ENCODE data around the gene SOBP. TPM values are rescaled to one million over a fixed set of nuclear protein-coding genes. Genes with fewer than 3 reads are reported as not detected.

The SOBP gene
- total and polyA plus RNA-seq, 4 donors = 8.2 to 20.2 (median 13.8) TPM

GRCh38 chr6:107571354-107571753 is 81.4 kb downstream of the SOBP start:
- intact Hi-C loops (cut with DNase I) = no loop called here
- 94% methylated on average over 9 of the region's 9 CpGs for WGBS, 2 donors
- H3K4me1 ChIP-seq (ENCODE audit: control insufficient read depth in 1 of 2, insufficient read depth in 2 of 2, low read length in 2 of 2) = no peaks in the 10 kb centered on the region
- DNase-seq (no peak), ATAC-seq (ENCODE audit: low FRiP score) (no peak)
- no peak overlapping the region for H3K27ac ChIP-seq (ENCODE audit: low read depth in 1 of 2, low read length in 2 of 2)
- no peaks in the 10 kb centered on the region for H3K27me3 ChIP-seq (ENCODE audit: control insufficient read depth in 1 of 2, insufficient read depth in 2 of 2, low read length in 1 of 2)
- H3K36me3 ChIP-seq (ENCODE audit: control insufficient read depth in 1 of 2, insufficient read depth in 2 of 2, low read length in 1 of 2) = no peaks in the 10 kb centered on the region
- no peaks in the 10 kb centered on the region for H3K9me3 ChIP-seq (ENCODE audit: control insufficient read depth, low read length)
- H3K4me3 ChIP-seq (ENCODE audit: low read length in 2 of 2) = no peak overlapping the region

DNA sequence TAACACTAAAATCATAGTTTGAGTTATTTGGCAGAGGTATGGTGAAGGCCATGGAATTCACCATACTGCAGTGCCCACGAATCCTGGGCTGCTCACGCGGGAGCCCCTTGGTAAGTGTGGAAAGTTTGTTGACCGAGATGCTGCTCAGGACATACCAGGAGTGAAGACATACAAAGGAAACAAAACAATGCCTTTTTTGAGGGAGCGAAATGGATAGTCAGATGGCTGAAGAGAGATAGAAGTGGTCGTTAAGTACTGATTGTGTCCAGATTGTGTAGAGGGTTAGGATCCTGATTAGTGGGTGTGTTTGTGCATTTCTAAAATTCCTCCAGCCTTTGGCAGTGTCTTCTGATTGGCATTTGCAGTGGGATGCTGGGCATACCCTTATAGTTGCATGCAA is 83.0 kb downstream of the SOBP start:
- no peaks in the 10 kb centered on the region for H3K36me3 ChIP-seq (ENCODE audit: control insufficient read depth in 1 of 2, insufficient read depth in 2 of 2, low read length in 1 of 2)
- ATAC-seq (ENCODE audit: low FRiP score) = no peak
- no peaks in the 10 kb centered on the region for H3K27me3 ChIP-seq (ENCODE audit: control insufficient read depth in 1 of 2, insufficient read depth in 2 of 2, low read length in 1 of 2)
- DNase-seq = no peak
- H3K4me3 ChIP-seq (ENCODE audit: low read length in 2 of 2) = no peak overlapping the region
- no peaks in the 10 kb centered on the region for H3K9me3 ChIP-seq (ENCODE audit: control insufficient read depth, low read length)
- no peak overlapping the region for H3K27ac ChIP-seq (ENCODE audit: low read depth in 1 of 2, low read length in 2 of 2)
- WGBS, 2 donors = 87 to 88% methylated on average over 6 of the region's 6 CpGs
- H3K4me1 ChIP-seq (ENCODE audit: control insufficient read depth in 1 of 2, insufficient read depth in 2 of 2, low read length in 2 of 2) = no peaks in the 10 kb centered on the region
- intact Hi-C loops (cut with DNase I) = no loop called here

GRCh38 chr6:107574856-107575255 is 84.9 kb downstream of the SOBP start:
- ATAC-seq (ENCODE audit: low FRiP score) (no peak), DNase-seq (no peak)
- Histone ChIP-seq H3K4me3 (ENCODE audit: low read length in 2 of 2) (no peak overlapping the region), H3K36me3 (ENCODE audit: control insufficient read depth in 1 of 2, insufficient read depth in 2 of 2, low read length in 1 of 2) (peaks cover 0 to 3% of the 10 kb centered on the region in 2 donors), H3K27ac (ENCODE audit: low read depth in 1 of 2, low read length in 2 of 2) (no peak overlapping the region), H3K9me3 (ENCODE audit: control insufficient read depth, low read length) (no peaks in the 10 kb centered on the region), H3K27me3 (ENCODE audit: control insufficient read depth in 1 of 2, insufficient read depth in 2 of 2, low read length in 1 of 2) (no peaks in the 10 kb centered on the region), H3K4me1 (ENCODE audit: control insufficient read depth in 1 of 2, insufficient read depth in 2 of 2, low read length in 2 of 2) (no peaks in the 10 kb centered on the region)
- WGBS, 2 donors = 96 to 97% methylated on average over 6 of the region's 6 CpGs
- intact Hi-C loops (cut with DNase I) = no loop called here

- no peaks in the 10 kb centered on the region for H3K9me3 ChIP-seq (ENCODE audit: control insufficient read depth, low read length)
- intact Hi-C loops (cut with DNase I) = no loop called here
- ATAC-seq (ENCODE audit: low FRiP score) = no peak
- peaks cover 0 to 3% of the 10 kb centered on the region in 2 donors for H3K36me3 ChIP-seq (ENCODE audit: control insufficient read depth in 1 of 2, insufficient read depth in 2 of 2, low read length in 1 of 2)
- H3K4me3 ChIP-seq (ENCODE audit: low read length in 2 of 2) = no peak overlapping the region
- no peak overlapping the region for H3K27ac ChIP-seq (ENCODE audit: low read depth in 1 of 2, low read length in 2 of 2)
- no peak for DNase-seq
- H3K27me3 ChIP-seq (ENCODE audit: control insufficient read depth in 1 of 2, insufficient read depth in 2 of 2, low read length in 1 of 2) = no peaks in the 10 kb centered on the region
- WGBS, 2 donors = 90 to 92% methylated on average over 3 of the region's 3 CpGs
- no peaks in the 10 kb centered on the region for H3K4me1 ChIP-seq (ENCODE audit: control insufficient read depth in 1 of 2, insufficient read depth in 2 of 2, low read length in 2 of 2)
These were observed 86.9 kb downstream of the SOBP start for GRCh38 chr6:107576852-107577251.

GRCh38 chr6:107578642-107579341 is 88.9 kb downstream of the SOBP start:
- 80 to 85% methylated on average over 6 of the region's 6 CpGs for WGBS, 2 donors
- Histone ChIP-seq H3K27ac (ENCODE audit: low read depth in 1 of 2, low read length in 2 of 2) (no peak overlapping the region), H3K27me3 (ENCODE audit: control insufficient read depth in 1 of 2, insufficient read depth in 2 of 2, low read length in 1 of 2) (no peaks in the 10 kb centered on the region), H3K4me3 (ENCODE audit: low read length in 2 of 2) (no peak overlapping the region), H3K9me3 (ENCODE audit: control insufficient read depth, low read length) (no peaks in the 10 kb centered on the region), H3K36me3 (ENCODE audit: control insufficient read depth in 1 of 2, insufficient read depth in 2 of 2, low read length in 1 of 2) (peaks cover 0 to 3% of the 10 kb centered on the region in 2 donors), H3K4me1 (ENCODE audit: control insufficient read depth in 1 of 2, insufficient read depth in 2 of 2, low read length in 2 of 2) (no peaks in the 10 kb centered on the region)
- intact Hi-C loops (cut with DNase I) = no loop called here
- DNase-seq (no peak), ATAC-seq (ENCODE audit: low FRiP score) (no peak)

- WGBS, 2 donors = 86 to 89% methylated on average over 6 of the region's 6 CpGs
- intact Hi-C loops (cut with DNase I) = no loop called here
- DNase-seq = no peak
- no peak overlapping the region for H3K4me3 ChIP-seq (ENCODE audit: low read length in 2 of 2)
- H3K9me3 ChIP-seq (ENCODE audit: control insufficient read depth, low read length) = no peaks in the 10 kb centered on the region
- no peaks in the 10 kb centered on the region for H3K4me1 ChIP-seq (ENCODE audit: control insufficient read depth in 1 of 2, insufficient read depth in 2 of 2, low read length in 2 of 2)
- H3K27me3 ChIP-seq (ENCODE audit: control insufficient read depth in 1 of 2, insufficient read depth in 2 of 2, low read length in 1 of 2) = no peaks in the 10 kb centered on the region
- no peak overlapping the region for H3K27ac ChIP-seq (ENCODE audit: low read depth in 1 of 2, low read length in 2 of 2)
- no peak for ATAC-seq (ENCODE audit: low FRiP score)
- peaks cover 0 to 3% of the 10 kb centered on the region in 2 donors for H3K36me3 ChIP-seq (ENCODE audit: control insufficient read depth in 1 of 2, insufficient read depth in 2 of 2, low read length in 1 of 2)
These were observed 89.6 kb downstream of the SOBP start for GRCh38 chr6:107579456-107580056.

DNA sequence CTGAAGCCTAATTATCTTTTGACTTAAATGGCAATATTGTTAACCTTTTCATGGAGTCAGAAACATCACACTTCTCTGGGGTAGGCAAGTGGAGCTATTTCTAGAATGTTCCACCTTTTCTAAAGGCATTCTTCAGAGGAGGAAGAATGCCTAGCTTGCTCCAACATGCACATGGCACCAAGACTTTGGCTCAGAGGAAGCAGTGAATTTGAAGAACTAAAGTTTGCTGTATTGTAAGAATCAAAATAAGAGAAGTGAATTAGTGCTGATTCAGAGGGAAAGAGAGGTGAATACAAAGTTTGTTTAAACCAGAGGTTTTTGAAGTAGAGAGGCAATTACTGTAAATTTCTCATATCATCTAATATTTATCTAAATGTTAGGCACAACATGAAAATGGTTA is 92.2 kb downstream of the SOBP start:
- no peaks in the 10 kb centered on the region for H3K4me1 ChIP-seq (ENCODE audit: control insufficient read depth in 1 of 2, insufficient read depth in 2 of 2, low read length in 2 of 2)
- H3K27me3 ChIP-seq (ENCODE audit: control insufficient read depth in 1 of 2, insufficient read depth in 2 of 2, low read length in 1 of 2) = no peaks in the 10 kb centered on the region
- intact Hi-C loops (cut with DNase I) = no loop called here
- H3K9me3 ChIP-seq (ENCODE audit: control insufficient read depth, low read length) = no peaks in the 10 kb centered on the region
- no peak for DNase-seq
- H3K36me3 ChIP-seq (ENCODE audit: control insufficient read depth in 1 of 2, insufficient read depth in 2 of 2, low read length in 1 of 2) = peaks cover 0 to 3% of the 10 kb centered on the region in 2 donors
- no peak overlapping the region for H3K4me3 ChIP-seq (ENCODE audit: low read length in 2 of 2)
- no peak overlapping the region for H3K27ac ChIP-seq (ENCODE audit: low read depth in 1 of 2, low read length in 2 of 2)
- no peak for ATAC-seq (ENCODE audit: low FRiP score)

DNA sequence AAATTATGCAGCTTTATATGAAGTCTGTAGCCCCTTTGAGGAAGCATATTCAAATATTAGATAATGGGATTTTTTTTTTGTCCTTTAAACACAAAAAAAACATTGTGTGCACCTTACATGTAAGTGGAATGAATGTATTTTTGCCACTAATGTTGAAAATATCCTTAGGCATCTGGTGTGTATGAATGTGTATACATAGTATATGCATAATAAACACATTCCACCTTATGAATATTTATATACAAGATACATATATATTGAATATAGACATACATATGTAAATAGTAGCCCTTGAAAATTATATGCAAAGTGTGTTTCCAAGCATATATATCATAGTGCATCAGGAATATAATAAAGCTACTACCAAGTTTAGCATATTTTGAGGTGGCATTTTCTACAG is 94.8 kb downstream of the SOBP start:
- no peak overlapping the region for H3K4me3 ChIP-seq (ENCODE audit: low read length in 2 of 2)
- no peaks in the 10 kb centered on the region for H3K27me3 ChIP-seq (ENCODE audit: control insufficient read depth in 1 of 2, insufficient read depth in 2 of 2, low read length in 1 of 2)
- intact Hi-C loops (cut with DNase I) = no loop called here
- H3K9me3 ChIP-seq (ENCODE audit: control insufficient read depth, low read length) = no peaks in the 10 kb centered on the region
- H3K36me3 ChIP-seq (ENCODE audit: control insufficient read depth in 1 of 2, insufficient read depth in 2 of 2, low read length in 1 of 2) = no peaks in the 10 kb centered on the region
- H3K27ac ChIP-seq (ENCODE audit: low read depth in 1 of 2, low read length in 2 of 2) = no peak overlapping the region
- DNase-seq = no peak
- no peaks in the 10 kb centered on the region for H3K4me1 ChIP-seq (ENCODE audit: control insufficient read depth in 1 of 2, insufficient read depth in 2 of 2, low read length in 2 of 2)
- no peak for ATAC-seq (ENCODE audit: low FRiP score)

- Histone ChIP-seq H3K27ac (ENCODE audit: low read depth in 1 of 2, low read length in 2 of 2) (no peak overlapping the region), H3K9me3 (ENCODE audit: control insufficient read depth, low read length) (no peaks in the 10 kb centered on the region), H3K4me1 (ENCODE audit: control insufficient read depth in 1 of 2, insufficient read depth in 2 of 2, low read length in 2 of 2) (no peaks in the 10 kb centered on the region), H3K4me3 (ENCODE audit: low read length in 2 of 2) (no peak overlapping the region), H3K36me3 (ENCODE audit: control insufficient read depth in 1 of 2, insufficient read depth in 2 of 2, low read length in 1 of 2) (no peaks in the 10 kb centered on the region), H3K27me3 (ENCODE audit: control insufficient read depth in 1 of 2, insufficient read depth in 2 of 2, low read length in 1 of 2) (no peaks in the 10 kb centered on the region)
- intact Hi-C loops (cut with DNase I) = no loop called here
- 92 to 95% methylated on average over 5 of the region's 5 CpGs for WGBS, 2 donors
- ATAC-seq (ENCODE audit: low FRiP score) (no peak), DNase-seq (no peak)
These were observed 96.0 kb downstream of the SOBP start for GRCh38 chr6:107585815-107586435.

All from aorta (tissue), 5 donors.